ENCODE measurements around the gene LPP.

The LPP gene

GRCh38 chr3:188198001-188198400 lies 44.0 kb downstream of the LPP start:
- no peak for DNase-seq

GRCh38 chr3:188198760-188199327 lies 44.9 kb downstream of the LPP start:
- no peak for DNase-seq

- no peak for DNase-seq
Observed at GRCh38 chr3:188199386-188199785, 45.4 kb downstream of the LPP start.

GRCh38 chr3:188200481-188200880 lies 46.5 kb downstream of the LPP start:
- DNase-seq, result no peak

- DNase-seq, result no peak
Observed at GRCh38 chr3:188202358-188203138, 48.6 kb downstream of the LPP start.

- no peak for DNase-seq
Observed at GRCh38 chr3:188204526-188204925, 50.6 kb downstream of the LPP start.

- DNase-seq, result no peak
Observed at GRCh38 chr3:188205992-188206416, 52.0 kb downstream of the LPP start.

GRCh38 chr3:188206787-188207186 lies 52.8 kb downstream of the LPP start:
- DNase-seq, result no peak

GRCh38 chr3:188207941-188208515 lies 54.1 kb downstream of the LPP start:
- peak in 2 of 14 donors; percentile 14 to 58 for DNase-seq

- peak in 1 of 14 donors; percentile 36 for DNase-seq
Observed at GRCh38 chr3:188208516-188208981, 54.6 kb downstream of the LPP start.

- no peak for DNase-seq
Observed at GRCh38 chr3:188209034-188209433, 55.1 kb downstream of the LPP start.

- DNase-seq, result no peak
Observed at GRCh38 chr3:188209740-188210139, 55.8 kb downstream of the LPP start.

GRCh38 chr3:188211476-188211875 lies 57.5 kb downstream of the LPP start:
- no peak for DNase-seq

GRCh38 chr3:188212308-188212969 lies 58.5 kb downstream of the LPP start:
- no peak for DNase-seq

- no peak for DNase-seq
Observed at GRCh38 chr3:188214442-188214841, 60.5 kb downstream of the LPP start.

- no peak for DNase-seq
Observed at GRCh38 chr3:188215129-188215528, 61.2 kb downstream of the LPP start.

GRCh38 chr3:188217011-188217463 lies 63.1 kb downstream of the LPP start:
- DNase-seq, result no peak

- no peak for DNase-seq
Observed at GRCh38 chr3:188217726-188218125, 63.8 kb downstream of the LPP start.

- DNase-seq, result no peak
Observed at GRCh38 chr3:188218603-188219002, 64.6 kb downstream of the LPP start.

GRCh38 chr3:188219147-188219546 lies 65.2 kb downstream of the LPP start:
- no peak for DNase-seq

GRCh38 chr3:188220097-188220788 lies 66.3 kb downstream of the LPP start:
- no peak for DNase-seq
